Activated CD8-positive, alpha-beta T cell treated with anti-CD3 and anti-CD28 coated beads for 36 hours (primary cell): ENCODE data around the gene BMP7. TPM values are rescaled to one million over a fixed set of nuclear protein-coding genes. Genes with fewer than 3 reads are reported as not detected.

Experiments used
- ATAC-seq: fragments of 200-7000 bp; cut with Tn5 transposase; one replicate; pipeline ENCODE4 v1.10.0; 2021; ENCODE audit warnings: mild to moderate bottlenecking, moderate library complexity
- CTCF ChIA-PET: fragments of 350-600 bp; sonication (Branson Sonifier 250); formaldehyde crosslinking; loops from one replicate; lab custom pipeline; 2021; ENCODE audit warnings: antibody characterized with exemption; lab: Charles Lee
- POLR2A ChIA-PET: fragments of 350-600 bp; sonication (Branson Sonifier 250); formaldehyde crosslinking; loops from one replicate; lab custom pipeline; 2021; ENCODE audit warnings: antibody characterized with exemption; lab: Charles Lee
- DNase-seq: peaks from one replicate; pipeline ENCODE4 v3.0.0-alpha.2; 2020
- H3K27ac Mint-ChIP-seq: one replicate; pipeline ENCODE4 v1.8.0; 2021; ENCODE audit warnings: mild to moderate bottlenecking, mixed read lengths
- H3K27me3 Mint-ChIP-seq: one replicate; pipeline ENCODE4 v1.8.0; 2021; ENCODE audit warnings: mixed read lengths
- H3K36me3 Mint-ChIP-seq: one replicate; pipeline ENCODE4 v1.8.0; 2021; ENCODE audit warnings: low read depth, mixed read lengths
- H3K4me1 Mint-ChIP-seq: one replicate; pipeline ENCODE4 v1.8.0; 2021; ENCODE audit warnings: low read depth, mixed read lengths
- H3K4me3 Mint-ChIP-seq: one replicate; pipeline ENCODE4 v1.8.0; 2021; ENCODE audit warnings: mild to moderate bottlenecking, moderate library complexity, mixed read lengths
- H3K9me3 Mint-ChIP-seq: one replicate; pipeline ENCODE4 v1.8.0; 2021; ENCODE audit warnings: mixed read lengths
- CTCF ChIP-seq: fragments of 200-600 bp; IDR thresholded peaks from one replicate; pipeline ENCODE4 v1.8.0; 2022; ENCODE audit warnings: antibody characterized with exemption, mild to moderate bottlenecking
- intact Hi-C: fragments of 100-400 bp; cut with micrococcal nuclease; formaldehyde crosslinking; loops from one replicate; pipeline ENCODE4 v1.10.0; 2022
- total RNA-seq, 2 experiments: library from RNA; stranded (reverse); gene quantifications; one replicate each; pipeline ENCODE4 v1.2.3, GENCODE V29; 2021

The BMP7 gene
- total RNA-seq, 2 experiments from 2014 or later = not detected

GRCh38 chr20:57248132-57248797, 18.2 kb downstream of the BMP7 start:
- Mint-ChIP-seq H3K4me1 (peaks cover 8% of the 10 kb centered on the region), H3K36me3 (no peaks in the 10 kb centered on the region), H3K4me3 (no peak overlapping the region), H3K27ac (no peak overlapping the region), H3K9me3 (no peaks in the 10 kb centered on the region), H3K27me3 (peaks cover 20% of the 10 kb centered on the region)
- DNase-seq = no peak
- no peak for ATAC-seq
- ChIA-PET CTCF (interaction anchor here (1.6 kb wide), 1 partner anchor 15 kb away, joined by 4 read pairs; no protein-coding TSS in a partner anchor), POLR2A (interaction anchor here (1.5 kb wide), 1 partner anchor 24 kb away, joined by 3 read pairs; no protein-coding TSS in a partner anchor)
- intact Hi-C loops = no loop called here
- TF ChIP-seq CTCF = no peak

- Mint-ChIP-seq H3K4me3 (no peak overlapping the region), H3K9me3 (no peaks in the 10 kb centered on the region), H3K4me1 (peaks cover 8% of the 10 kb centered on the region), H3K27me3 (peaks cover 17% of the 10 kb centered on the region), H3K27ac (no peak overlapping the region), H3K36me3 (no peaks in the 10 kb centered on the region)
- ATAC-seq = no peak
- DNase-seq = no peak
- no peak for TF ChIP-seq CTCF
- intact Hi-C loops = no loop called here
- ChIA-PET POLR2A (interaction anchor here (1.5 kb wide), 1 partner anchor 23 kb away, joined by 3 read pairs; no protein-coding TSS in a partner anchor), CTCF (interaction anchor here (1.6 kb wide), 1 partner anchor 16 kb away, joined by 4 read pairs; no protein-coding TSS in a partner anchor)
Measured at GRCh38 chr20:57247292-57247965, 19.0 kb downstream of the BMP7 start.

- no peak for DNase-seq
- no peaks in the 10 kb centered on the region for H3K9me3 Mint-ChIP-seq
- H3K27me3 Mint-ChIP-seq = peaks cover 11% of the 10 kb centered on the region
- peaks cover 3% of the 10 kb centered on the region for H3K4me1 Mint-ChIP-seq
- no peak overlapping the region for H3K27ac Mint-ChIP-seq
- no peak for TF ChIP-seq CTCF
- intact Hi-C loops = no loop called here
- no peak for ATAC-seq
- H3K4me3 Mint-ChIP-seq = no peak overlapping the region
- H3K36me3 Mint-ChIP-seq = no peaks in the 10 kb centered on the region
- CTCF ChIA-PET = no interaction called here
- POLR2A ChIA-PET = no interaction called here
Measured at GRCh38 chr20:57245997-57246396, 20.4 kb downstream of the BMP7 start.

- DNase-seq (no peak), ATAC-seq (no peak)
- intact Hi-C loops = no loop called here
- Mint-ChIP-seq H3K27me3 (peaks cover 10% of the 10 kb centered on the region), H3K27ac (no peak overlapping the region), H3K4me3 (no peak overlapping the region), H3K36me3 (no peaks in the 10 kb centered on the region), H3K4me1 (no peaks in the 10 kb centered on the region), H3K9me3 (no peaks in the 10 kb centered on the region)
- no peak for TF ChIP-seq CTCF
- POLR2A ChIA-PET = no interaction called here
- CTCF ChIA-PET = no interaction called here
Measured at GRCh38 chr20:57244627-57245214, 21.7 kb downstream of the BMP7 start.

- ChIA-PET POLR2A (no interaction called here), CTCF (no interaction called here)
- H3K9me3 Mint-ChIP-seq = no peaks in the 10 kb centered on the region
- H3K27me3 Mint-ChIP-seq = peaks cover 6% of the 10 kb centered on the region
- no peak overlapping the region for H3K27ac Mint-ChIP-seq
- TF ChIP-seq CTCF = no peak
- H3K4me3 Mint-ChIP-seq = no peak overlapping the region
- intact Hi-C loops = no loop called here
- H3K4me1 Mint-ChIP-seq = no peaks in the 10 kb centered on the region
- no peaks in the 10 kb centered on the region for H3K36me3 Mint-ChIP-seq
- no peak for DNase-seq
- no peak for ATAC-seq
Measured at GRCh38 chr20:57244221-57244585, 22.2 kb downstream of the BMP7 start.
